HG03558 (cell line): Measurements from ENCODE around the gene PTPN5.

Source experiments
- ATAC-seq: cut with Tn5 transposase; IDR thresholded peaks from one replicate; pipeline ENCODE4 v1.9.1; 2021; ENCODE audit warnings: moderate number of reproducible peaks; ENCODE audit not compliant: unreplicated experiment; ENCODE audit errors: extremely low read depth

The PTPN5 gene

GRCh38 chr11:18774801-18775200, 16.8 kb downstream of the PTPN5 start:
- ATAC-seq = no peak

GRCh38 chr11:18773681-18774080, 17.9 kb downstream of the PTPN5 start:
- no peak for ATAC-seq

GRCh38 chr11:18773104-18773503, 18.5 kb downstream of the PTPN5 start:
- ATAC-seq = no peak

- ATAC-seq = no peak
Observed at GRCh38 chr11:18772211-18772610, 19.4 kb downstream of the PTPN5 start.

GRCh38 chr11:18771266-18772035, 20.1 kb downstream of the PTPN5 start:
- no peak for ATAC-seq

GRCh38 chr11:18770479-18771125, 21.0 kb downstream of the PTPN5 start:
- ATAC-seq = no peak

GRCh38 chr11:18769802-18770456, 21.7 kb downstream of the PTPN5 start:
- no peak for ATAC-seq

- ATAC-seq = no peak
Observed at GRCh38 chr11:18768978-18769377, 22.6 kb downstream of the PTPN5 start.

GRCh38 chr11:18768472-18768901, 23.1 kb downstream of the PTPN5 start:
- peak; percentile 91 for ATAC-seq

- ATAC-seq = no peak
Observed at GRCh38 chr11:18766015-18766414, 25.6 kb downstream of the PTPN5 start.

GRCh38 chr11:18765554-18765953, 26.0 kb downstream of the PTPN5 start:
- no peak for ATAC-seq

- no peak for ATAC-seq
Observed at GRCh38 chr11:18761741-18762140, 29.9 kb downstream of the PTPN5 start.

GRCh38 chr11:18761144-18761543, 30.5 kb downstream of the PTPN5 start:
- ATAC-seq = no peak

- ATAC-seq = no peak
Observed at GRCh38 chr11:18757811-18758210, 33.8 kb downstream of the PTPN5 start.

- no peak for ATAC-seq
Observed at GRCh38 chr11:18756889-18757288, 34.7 kb downstream of the PTPN5 start.

- ATAC-seq = no peak
Observed at GRCh38 chr11:18754308-18754707, 37.3 kb downstream of the PTPN5 start.

- ATAC-seq = no peak
Observed at GRCh38 chr11:18752502-18752901, 39.1 kb downstream of the PTPN5 start.

GRCh38 chr11:18750944-18751343, 40.7 kb downstream of the PTPN5 start:
- no peak for ATAC-seq

- ATAC-seq = no peak
Observed at GRCh38 chr11:18749681-18750319, 41.8 kb downstream of the PTPN5 start.

GRCh38 chr11:18748766-18749365, 42.7 kb downstream of the PTPN5 start:
- ATAC-seq = no peak
